Pancreas (tissue), 10 donors: Measurements from ENCODE around the gene EXO1. TPM values are rescaled to one million over a fixed set of nuclear protein-coding genes. Genes with fewer than 3 reads are reported as not detected.

Source experiments
- ATAC-seq, 4 donors: fragments of 200-7000 bp; cut with Tn5 transposase; one replicate each; pipeline versions ENCODE4 v1.8.0 to v1.9.1; 2020; ENCODE audit warnings: mild to moderate bottlenecking in 4 of 4, moderate library complexity in 4 of 4
- DNase-seq, 6 donors: peaks; one replicate each; pipeline ENCODE4 v3.0.0-alpha.2; 2020
- FAIRE-seq: peaks from 2 replicates; lab custom pipeline; 2012; peaks lifted over from hg19 to GRCh38; lab: Jason Lieb, UNC
- H3K27ac ChIP-seq, 4 donors: fragments of 200-600 bp; sonication (generic); 1 replicate in 3 of 4; 2 replicates in 1 of 4; pipeline versions ENCODE4 v1.5.0 to v1.8.0; 2020
- H3K27me3 ChIP-seq, 4 donors: fragments of 200-600 bp; one replicate each; pipeline ENCODE4 v1.8.0; 2021
- H3K36me3 ChIP-seq, 3 donors: fragments of 200-600 bp; sonication (generic) in 1 of 3; one replicate each; pipeline versions ENCODE4 v1.5.0 to v1.8.0; 2020 to 2021
- H3K4me1 ChIP-seq, 3 donors: fragments of 200-600 bp; one replicate each; pipeline ENCODE4 v1.8.0; 2021
- H3K4me3 ChIP-seq, 4 donors: fragments of 200-600 bp; sonication (generic) in 2 of 4; one replicate each; pipeline versions ENCODE4 v1.5.0 to v1.8.0; 2020 to 2021
- H3K9me3 ChIP-seq, 4 donors: fragments of 200-600 bp; one replicate each; pipeline ENCODE4 v1.8.0; 2021
- WGBS, 2 donors: extraction: QIAGEN DNeasy Blood & Tissue Kit; methylation state at CpG; one replicate each; pipeline ENCODE4 v1.1.7; 2013; 5-methylcytosine and 5-hydroxymethylcytosine counted together
- intact Hi-C, 3 donors: fragments of 100-400 bp; cut with DNase I; formaldehyde crosslinking; loops; one replicate each; pipeline versions ENCODE4 v1.11.1 to v1.14.2; 2022
- polyA plus RNA-seq, 2 donors: library from polyadenylated mRNA; stranded (reverse); fragments of 200-250 nt; gene quantifications; one replicate each; pipeline ENCODE4 v1.2.3, GENCODE V29; 2013
- total RNA-seq, 6 donors: library from RNA; stranded (reverse); fragmentation: NEBNext Ultra II Directional in 4 of 6; extraction: Animal tissue kit (Norgen Biotek cat#: 25700) in 4 of 6; gene quantifications; one replicate each; pipeline versions ENCODE4 v1.2.1 to v1.2.4, GENCODE V29; 2021 to 2023
- TF ChIP-seq, protein P1 (sequence below), 4 donors: fragments of 200-600 bp; sonication (generic) in 3 of 4; IDR thresholded peaks; one replicate each; pipeline versions ENCODE4 v1.5.0 to v1.8.0; 2021; ENCODE audit warnings: antibody characterized with exemption in 4 of 4
- donor health status: healthy with polysubstance abuse.
- donor health status: DM: no; HTN: no; CAD: no; lungs with moderate emphysema.
- donor health status: DM: no; HTN: no; CAD: no.
- donor health status: control.
- donor health status: control.
- donor health status: Bipolar disorder and iron deficiency.
- donor health status: DM: yes; HTN: yes; CAD: no.
- donor health status: DM: no; HTN: no; CAD: no.
- donor health status: DM: no; HTN: no; CAD: no.
- donor health status: DM: yes; HTN: yes; CAD: no.

EXO1 gene
- total and polyA plus RNA-seq, 8 donors: 0.08 to 0.84 (median 0.34) TPM; not detected in 2

DNA sequence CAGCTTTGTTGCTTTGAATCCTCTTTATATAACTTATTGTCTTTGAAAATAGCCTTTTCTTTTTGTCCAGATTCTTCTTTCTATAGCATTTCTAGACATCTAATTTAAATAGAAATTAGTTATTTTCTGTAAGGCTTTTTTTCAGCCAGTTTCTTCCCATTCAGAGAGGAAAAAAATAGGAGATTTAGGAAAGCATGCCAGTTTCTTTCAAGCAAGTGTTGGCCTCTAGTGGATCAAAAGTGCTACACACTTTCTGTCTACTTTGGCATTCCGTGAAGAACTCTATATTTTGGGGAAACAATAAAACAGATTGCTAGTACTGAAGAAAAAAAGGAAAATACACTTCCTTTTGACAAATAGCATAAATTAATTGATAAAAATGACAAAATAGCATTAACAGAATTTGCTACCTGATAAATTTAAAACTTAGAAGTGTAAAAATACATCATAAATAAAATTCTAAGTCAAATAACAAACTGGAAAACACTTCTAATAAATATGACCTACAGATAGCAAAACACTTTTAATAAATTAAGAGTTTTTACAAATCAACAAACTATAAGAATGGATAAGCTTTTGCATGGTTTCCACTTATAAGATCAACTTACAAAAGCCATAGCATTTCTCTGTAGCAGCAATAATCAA, 13.1 kb upstream of the EXO1 start:
- Histone ChIP-seq H3K9me3 (no peaks in the 10 kb centered on the region), H3K27me3 (no peaks in the 10 kb centered on the region), H3K36me3 (no peaks in the 10 kb centered on the region), H3K27ac (no peak overlapping the region), H3K4me3 (no peak overlapping the region), H3K4me1 (no peaks in the 10 kb centered on the region)
- FAIRE-seq (peak; percentile 51), DNase-seq (no peak), ATAC-seq (peak in 3 of 4 donors; percentile 44 to 61 (median 53))
- intact Hi-C loops: no loop called here
- 0 to 5% methylated on average over 1 of the region's 1 CpG for WGBS, 2 donors
- TF ChIP-seq, protein P1, sequence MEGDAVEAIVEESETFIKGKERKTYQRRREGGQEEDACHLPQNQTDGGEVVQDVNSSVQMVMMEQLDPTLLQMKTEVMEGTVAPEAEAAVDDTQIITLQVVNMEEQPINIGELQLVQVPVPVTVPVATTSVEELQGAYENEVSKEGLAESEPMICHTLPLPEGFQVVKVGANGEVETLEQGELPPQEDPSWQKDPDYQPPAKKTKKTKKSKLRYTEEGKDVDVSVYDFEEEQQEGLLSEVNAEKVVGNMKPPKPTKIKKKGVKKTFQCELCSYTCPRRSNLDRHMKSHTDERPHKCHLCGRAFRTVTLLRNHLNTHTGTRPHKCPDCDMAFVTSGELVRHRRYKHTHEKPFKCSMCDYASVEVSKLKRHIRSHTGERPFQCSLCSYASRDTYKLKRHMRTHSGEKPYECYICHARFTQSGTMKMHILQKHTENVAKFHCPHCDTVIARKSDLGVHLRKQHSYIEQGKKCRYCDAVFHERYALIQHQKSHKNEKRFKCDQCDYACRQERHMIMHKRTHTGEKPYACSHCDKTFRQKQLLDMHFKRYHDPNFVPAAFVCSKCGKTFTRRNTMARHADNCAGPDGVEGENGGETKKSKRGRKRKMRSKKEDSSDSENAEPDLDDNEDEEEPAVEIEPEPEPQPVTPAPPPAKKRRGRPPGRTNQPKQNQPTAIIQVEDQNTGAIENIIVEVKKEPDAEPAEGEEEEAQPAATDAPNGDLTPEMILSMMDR (IDR thresholded peaks at IDR 0.05): peak in 2 of 4 donors; percentile 27 to 45

DNA sequence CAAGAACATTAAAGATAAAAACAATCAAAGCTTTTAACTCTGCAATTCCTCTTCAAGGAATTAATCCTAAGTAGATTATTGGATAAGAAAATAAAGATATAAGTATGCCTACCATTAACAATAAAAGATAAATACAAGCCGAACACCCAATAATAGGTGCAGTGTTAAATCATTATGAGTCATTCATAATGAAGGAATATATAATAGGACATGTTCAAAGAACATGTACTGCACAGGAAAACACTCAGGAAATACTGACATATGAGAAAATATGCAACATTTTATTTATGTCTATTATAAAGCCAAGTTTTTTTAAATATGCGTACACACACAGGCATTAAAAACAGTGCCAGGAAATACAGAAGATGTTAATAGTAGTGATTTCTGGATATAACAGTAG, 11.1 kb upstream of the EXO1 start:
- no peaks in the 10 kb centered on the region for H3K36me3 ChIP-seq
- intact Hi-C loops: no loop called here
- no peak overlapping the region for H3K27ac ChIP-seq
- WGBS, 2 donors: 69 to 93% methylated on average over 2 of the region's 2 CpGs
- ATAC-seq: no peak
- FAIRE-seq: no peak
- H3K9me3 ChIP-seq: no peaks in the 10 kb centered on the region
- TF ChIP-seq, protein P1 (IDR thresholded peaks at IDR 0.05): no peak
- DNase-seq: no peak
- no peaks in the 10 kb centered on the region for H3K4me1 ChIP-seq
- no peaks in the 10 kb centered on the region for H3K27me3 ChIP-seq
- H3K4me3 ChIP-seq: no peak overlapping the region

DNA sequence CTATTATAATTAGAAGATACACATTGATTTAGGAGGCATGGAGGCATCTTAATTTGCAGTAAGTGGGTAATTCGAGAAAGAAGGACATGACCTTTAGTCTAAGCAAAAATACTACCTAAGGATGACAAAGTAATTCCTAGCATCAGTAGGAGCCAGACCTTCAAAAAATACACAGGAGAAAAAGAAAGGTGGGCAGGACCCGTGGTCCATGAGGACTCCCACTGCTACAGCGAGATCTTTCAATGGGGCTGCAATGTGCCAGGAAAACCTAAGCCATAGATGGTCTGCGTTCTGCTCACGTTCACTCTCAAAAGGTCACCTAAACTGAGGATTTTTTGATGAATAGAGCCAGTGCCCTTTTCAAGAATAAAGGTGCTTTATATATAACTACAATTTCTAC, 10.6 kb upstream of the EXO1 start:
- ATAC-seq (no peak), FAIRE-seq (no peak), DNase-seq (no peak)
- 73 to 76% methylated on average over 5 of the region's 5 CpGs for WGBS, 2 donors
- H3K4me3 ChIP-seq: no peak overlapping the region
- no peak overlapping the region for H3K27ac ChIP-seq
- H3K27me3 ChIP-seq: no peaks in the 10 kb centered on the region
- TF ChIP-seq, protein P1 (IDR thresholded peaks at IDR 0.05): no peak
- H3K4me1 ChIP-seq: no peaks in the 10 kb centered on the region
- intact Hi-C loops: no loop called here
- no peaks in the 10 kb centered on the region for H3K36me3 ChIP-seq
- no peaks in the 10 kb centered on the region for H3K9me3 ChIP-seq

DNA sequence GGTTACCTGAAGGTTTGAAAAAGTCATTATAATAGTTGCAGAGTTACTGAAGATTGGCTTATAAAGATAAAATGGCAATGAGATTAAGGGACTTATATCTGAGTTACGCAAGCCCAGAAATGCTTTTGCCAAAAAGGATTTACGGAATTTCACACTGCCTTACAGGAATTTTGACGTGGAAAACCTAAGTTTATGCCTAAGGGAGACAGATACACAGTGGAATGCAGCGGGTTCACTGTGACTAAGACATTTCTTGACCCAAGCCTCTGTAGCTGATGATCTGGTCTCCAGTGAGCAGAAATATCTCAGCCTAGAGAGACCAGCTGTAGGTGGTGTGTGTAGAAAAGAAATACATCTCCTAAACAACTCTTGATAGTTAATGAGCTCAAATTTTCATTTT, 10.1 kb upstream of the EXO1 start:
- 74 to 79% methylated on average over 4 of the region's 4 CpGs for WGBS, 2 donors
- FAIRE-seq (no peak), ATAC-seq (no peak), DNase-seq (no peak)
- H3K9me3 ChIP-seq: no peaks in the 10 kb centered on the region
- no peak overlapping the region for H3K27ac ChIP-seq
- H3K4me3 ChIP-seq: no peak overlapping the region
- no peaks in the 10 kb centered on the region for H3K36me3 ChIP-seq
- no peaks in the 10 kb centered on the region for H3K4me1 ChIP-seq
- H3K27me3 ChIP-seq: no peaks in the 10 kb centered on the region
- intact Hi-C loops: no loop called here
- TF ChIP-seq, protein P1 (IDR thresholded peaks at IDR 0.05): no peak

DNA sequence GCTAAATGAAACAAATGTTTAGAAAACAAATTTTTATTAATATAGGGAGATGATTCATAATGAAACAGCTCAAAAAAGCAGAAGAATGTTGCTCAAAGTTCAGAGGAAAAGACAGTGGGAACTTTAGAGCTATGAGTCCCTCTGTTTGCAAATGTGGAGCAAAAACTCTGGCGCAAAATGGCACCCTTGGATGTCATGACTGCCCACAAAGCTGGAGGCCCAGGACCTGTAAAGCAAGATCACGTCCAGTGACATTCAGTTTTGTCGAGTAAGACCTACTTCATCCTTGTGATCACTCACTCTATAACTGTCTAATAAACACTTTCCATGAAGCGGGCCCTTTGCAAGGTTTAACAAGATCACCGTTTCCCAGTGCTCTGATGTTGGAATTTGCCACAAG, 9.1 kb upstream of the EXO1 start:
- no peaks in the 10 kb centered on the region for H3K36me3 ChIP-seq
- intact Hi-C loops: no loop called here

More for the DNA sequence above, 9.1 kb upstream of the EXO1 start:
- 85 to 95% methylated on average over 5 of the region's 5 CpGs for WGBS, 2 donors
- DNase-seq (no peak), FAIRE-seq (no peak), ATAC-seq (no peak)
- no peaks in the 10 kb centered on the region for H3K4me1 ChIP-seq
- no peaks in the 10 kb centered on the region for H3K9me3 ChIP-seq
- no peak overlapping the region for H3K4me3 ChIP-seq
- TF ChIP-seq, protein P1 (IDR thresholded peaks at IDR 0.05): no peak
- H3K27me3 ChIP-seq: no peaks in the 10 kb centered on the region
- no peak overlapping the region for H3K27ac ChIP-seq
